Liver (tissue), 3 donors: ENCODE measurements around the gene EXOG.

Experiments
- FOXA1 ChIP-seq: IDR thresholded peaks from 2 replicates; pipeline ENCODE4 v1.6.1; 2016; ENCODE audit warnings: antibody characterized with exemption
- FOXA2 ChIP-seq: IDR thresholded peaks from 2 replicates; pipeline ENCODE4 v1.6.1; 2016; ENCODE audit warnings: antibody characterized with exemption
- GABPA ChIP-seq, 2 donors: IDR thresholded peaks in 1 of 2; conservative IDR thresholded peaks in 1 of 2; 2 replicates each; pipeline ENCODE4 v1.6.1; 2016; ENCODE audit warnings: antibody characterized with exemption in 2 of 2, mild to moderate bottlenecking in 1 of 2, moderate library complexity in 1 of 2
- HNF4G ChIP-seq: IDR thresholded peaks from 2 replicates; pipeline ENCODE4 v1.6.1; 2016; ENCODE audit warnings: antibody characterized with exemption
- RAD21 ChIP-seq, 2 donors: IDR thresholded peaks; 2 replicates each; pipeline ENCODE4 v1.6.1; 2016; ENCODE audit warnings: antibody characterized with exemption in 2 of 2, mild to moderate bottlenecking in 2 of 2
- REST ChIP-seq: IDR thresholded peaks from 2 replicates; pipeline ENCODE4 v1.6.1; 2016; ENCODE audit warnings: antibody characterized with exemption, mild to moderate bottlenecking
- RXRA ChIP-seq, 2 donors: IDR thresholded peaks; 2 replicates each; pipeline ENCODE4 v1.6.1; 2017 to 2018; ENCODE audit warnings: antibody characterized with exemption in 2 of 2, mild to moderate bottlenecking in 1 of 2
- SP1 ChIP-seq: IDR thresholded peaks from 2 replicates; pipeline ENCODE4 v1.6.1; 2018; ENCODE audit warnings: antibody characterized with exemption, mild to moderate bottlenecking
- TAF1 ChIP-seq: conservative IDR thresholded peaks from 2 replicates; pipeline ENCODE4 v1.6.1; 2016; ENCODE audit warnings: antibody characterized with exemption, mild to moderate bottlenecking
- YY1 ChIP-seq: IDR thresholded peaks from 2 replicates; pipeline ENCODE4 v1.6.1; 2016; ENCODE audit warnings: antibody characterized with exemption, mild to moderate bottlenecking
- ZBTB33 ChIP-seq: IDR thresholded peaks from 2 replicates; pipeline ENCODE4 v1.6.1; 2016; ENCODE audit warnings: antibody characterized with exemption
- TF ChIP-seq, protein P1 (sequence below): fragments of 150-350 bp; IDR thresholded peaks from 2 replicates; pipeline ENCODE4 v1.5.1; 2017; ENCODE audit warnings: improper control_type of control experiment, low read depth, low read length; ENCODE audit not compliant: missing input control
- donor health status: healthy.
- donor health status: healthy.

- TF ChIP-seq, protein P1, sequence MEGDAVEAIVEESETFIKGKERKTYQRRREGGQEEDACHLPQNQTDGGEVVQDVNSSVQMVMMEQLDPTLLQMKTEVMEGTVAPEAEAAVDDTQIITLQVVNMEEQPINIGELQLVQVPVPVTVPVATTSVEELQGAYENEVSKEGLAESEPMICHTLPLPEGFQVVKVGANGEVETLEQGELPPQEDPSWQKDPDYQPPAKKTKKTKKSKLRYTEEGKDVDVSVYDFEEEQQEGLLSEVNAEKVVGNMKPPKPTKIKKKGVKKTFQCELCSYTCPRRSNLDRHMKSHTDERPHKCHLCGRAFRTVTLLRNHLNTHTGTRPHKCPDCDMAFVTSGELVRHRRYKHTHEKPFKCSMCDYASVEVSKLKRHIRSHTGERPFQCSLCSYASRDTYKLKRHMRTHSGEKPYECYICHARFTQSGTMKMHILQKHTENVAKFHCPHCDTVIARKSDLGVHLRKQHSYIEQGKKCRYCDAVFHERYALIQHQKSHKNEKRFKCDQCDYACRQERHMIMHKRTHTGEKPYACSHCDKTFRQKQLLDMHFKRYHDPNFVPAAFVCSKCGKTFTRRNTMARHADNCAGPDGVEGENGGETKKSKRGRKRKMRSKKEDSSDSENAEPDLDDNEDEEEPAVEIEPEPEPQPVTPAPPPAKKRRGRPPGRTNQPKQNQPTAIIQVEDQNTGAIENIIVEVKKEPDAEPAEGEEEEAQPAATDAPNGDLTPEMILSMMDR = no peak
- no peak for TF ChIP-seq HNF4G
- TF ChIP-seq TAF1 = no peak
- TF ChIP-seq FOXA2 = no peak
- no peak for TF ChIP-seq ZBTB33
- TF ChIP-seq GABPA (IDR thresholded peaks at IDR 0.05 in 1 of 2, conservative IDR thresholded peaks at IDR 0.05 in 1 of 2) = no peak
- TF ChIP-seq RAD21 (IDR thresholded peaks at IDR 0.05) = no peak
- no peak for TF ChIP-seq REST
- TF ChIP-seq RXRA (IDR thresholded peaks at IDR 0.05) = no peak
- TF ChIP-seq YY1 = no peak
- TF ChIP-seq SP1 = no peak
- TF ChIP-seq FOXA1 = no peak
Observed at GRCh38 chr3:38543586-38543985, 47.4 kb downstream of the EXOG start.
